ENCODE measurements around the gene AGPAT4. TPM values are rescaled to one million over a fixed set of nuclear protein-coding genes. Genes with fewer than 3 reads are reported as not detected.

AGPAT4 gene
- total and polyA plus RNA-seq, 2 of the 4 experiments (the other 2 are of a cell fraction) = 3.6 to 3.8 TPM

DNA sequence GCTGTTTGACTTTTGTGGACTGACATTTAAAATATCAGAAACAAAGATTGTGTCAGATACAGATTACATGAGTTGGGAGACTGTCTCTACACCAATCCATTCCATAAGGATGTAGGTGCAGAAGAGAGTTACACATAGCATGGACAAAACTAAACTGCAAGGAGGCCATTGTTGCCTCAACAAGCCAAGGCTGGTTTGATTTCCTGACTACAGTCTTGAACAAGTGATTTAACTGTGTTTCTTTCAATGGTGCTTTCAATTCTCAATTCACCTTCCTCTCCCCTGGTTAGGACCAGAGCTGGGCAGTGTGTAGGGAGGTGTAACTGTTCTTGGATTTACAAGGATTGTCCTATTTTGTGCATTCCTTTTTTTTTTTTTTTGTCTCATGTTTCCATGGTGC, 82.2 kb downstream of the AGPAT4 start:
- no peak overlapping the region for H2BK120ac ChIP-seq (ENCODE audit: low read depth, low read length)
- no peak overlapping the region for H2BK15ac ChIP-seq (ENCODE audit: low read depth, low read length)
- H3K79me1 ChIP-seq (ENCODE audit: low read depth in 1 of 2, low read length in 2 of 2) = peaks cover 2% of the 10 kb centered on the region in 2 experiments; a peak in 1 of 4 replicates
- H3K4me2 ChIP-seq (ENCODE audit: low read depth, low read length) = no peak overlapping the region
- H3K23ac ChIP-seq (ENCODE audit: low read depth, low read length) = no peak overlapping the region
- no peak for ATAC-seq (ENCODE audit: low read depth)
- no peaks in the 10 kb centered on the region for H3K4me1 ChIP-seq (ENCODE audit: control insufficient read depth, insufficient read depth, low read length)
- H4K8ac ChIP-seq (ENCODE audit: low read depth in 2 of 2, low read length in 2 of 2) = no peak overlapping the region
- no peak overlapping the region for H2AK5ac ChIP-seq (ENCODE audit: low read depth, low read length)
- no peak overlapping the region for H3K9ac ChIP-seq (ENCODE audit: low read depth, low read length)
- ChIA-PET POLR2A (ENCODE audit: unreplicated experiment) (no interaction called here), CTCF (interaction anchor here (0.7 kb wide), 1 partner anchor 16 kb away, joined by 9 read pairs; no protein-coding TSS in a partner anchor)
- no peak overlapping the region for H2BK20ac ChIP-seq (ENCODE audit: low read depth, low read length)
- dilution Hi-C loops (cut with HindIII; ENCODE audit: low sequenced_read_pairs, unreplicated experiment) (no loop called here), intact Hi-C loops (cut with micrococcal nuclease) (no loop called here), in situ Hi-C loops (cut with MboI; ENCODE audit: low sequenced_read_pairs) (no loop called here)
- H4K5ac ChIP-seq (ENCODE audit: low read depth, low read length) = no peak overlapping the region
- no peaks in the 10 kb centered on the region for H4K20me1 ChIP-seq (ENCODE audit: insufficient read depth, low read length)
- H4K91ac ChIP-seq (ENCODE audit: insufficient read depth, low read depth, low read length) = no peak overlapping the region
- H3K36me3 ChIP-seq (ENCODE audit: control insufficient read depth, insufficient read depth, low read length) = no peaks in the 10 kb centered on the region
- H3K18ac ChIP-seq (ENCODE audit: low read depth, low read length) = no peak overlapping the region
- no peak overlapping the region for H3K27ac ChIP-seq (ENCODE audit: insufficient read depth, low read length)
- no peaks in the 10 kb centered on the region for H3K27me3 ChIP-seq (ENCODE audit: control insufficient read depth, insufficient read depth, low read length)
- no peak overlapping the region for H3K14ac ChIP-seq (replicated peaks; ENCODE audit: low read depth, low read length)
- TF ChIP-seq, protein P1, sequence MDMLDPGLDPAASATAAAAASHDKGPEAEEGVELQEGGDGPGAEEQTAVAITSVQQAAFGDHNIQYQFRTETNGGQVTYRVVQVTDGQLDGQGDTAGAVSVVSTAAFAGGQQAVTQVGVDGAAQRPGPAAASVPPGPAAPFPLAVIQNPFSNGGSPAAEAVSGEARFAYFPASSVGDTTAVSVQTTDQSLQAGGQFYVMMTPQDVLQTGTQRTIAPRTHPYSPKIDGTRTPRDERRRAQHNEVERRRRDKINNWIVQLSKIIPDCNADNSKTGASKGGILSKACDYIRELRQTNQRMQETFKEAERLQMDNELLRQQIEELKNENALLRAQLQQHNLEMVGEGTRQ (IDR thresholded peaks at IDR 0.05; ENCODE audit: low read depth, low read length) = no peak
- TF ChIP-seq NFE2L2 (IDR thresholded peaks at IDR 0.05; ENCODE audit: low read depth, low read length) (no peak), CEBPB (IDR thresholded peaks at IDR 0.05; ENCODE audit: low read depth, low read length) (no peak), FOS (IDR thresholded peaks at IDR 0.05; ENCODE audit: low read depth, low read length) (no peak)
- no peak overlapping the region for H2BK5ac ChIP-seq (ENCODE audit: low read depth, low read length, poor library complexity, severe bottlenecking)
- H3K9me3 ChIP-seq (ENCODE audit: control insufficient read depth, insufficient read depth, low read length) = no peaks in the 10 kb centered on the region
- no peak overlapping the region for H3K4me3 ChIP-seq (ENCODE audit: insufficient read depth, low read depth, low read length)
- H3K56ac ChIP-seq (ENCODE audit: extremely low read depth, insufficient read depth, low read length) = no peak overlapping the region
- no peaks in the 10 kb centered on the region for H3K9me1 ChIP-seq (ENCODE audit: insufficient read depth, low read length)
- no peak for DNase-seq
- no peak overlapping the region for H3K4ac ChIP-seq (ENCODE audit: low read depth, low read length)
- no TSS peak for BruUV-seq (replicated peaks)
- no peak overlapping the region for H2AFZ ChIP-seq (replicated peaks; ENCODE audit: low read length, poor library complexity)
- H2AK9ac ChIP-seq (replicated peaks; ENCODE audit: low read depth, low read length, poor library complexity) = no peak overlapping the region
